Ishikawa (cell line): ENCODE data around the gene PARP14.

Experiments
- CEBPB ChIP-seq: IDR thresholded peaks from 2 replicates; pipeline ENCODE4 v1.6.1; 2012
- EP300 ChIP-seq: IDR thresholded peaks from 2 replicates; pipeline ENCODE4 v1.6.1; 2012; ENCODE audit warnings: borderline replicate concordance
- FOXM1 ChIP-seq: IDR thresholded peaks from 2 replicates; pipeline ENCODE4 v1.6.1; 2012; ENCODE audit warnings: low read depth, borderline replicate concordance
- MAX ChIP-seq: IDR thresholded peaks from 2 replicates; pipeline ENCODE4 v1.6.1; 2012
- RAD21 ChIP-seq: IDR thresholded peaks from 2 replicates; pipeline ENCODE4 v1.6.1; 2012; ENCODE audit warnings: low read depth
- REST ChIP-seq: IDR thresholded peaks from 2 replicates; pipeline ENCODE4 v1.6.1; 2012; ENCODE audit warnings: low read depth, mild to moderate bottlenecking
- TCF12 ChIP-seq: IDR thresholded peaks from 2 replicates; pipeline ENCODE4 v1.6.1; 2012; ENCODE audit warnings: low read depth
- YY1 ChIP-seq: IDR thresholded peaks from 2 replicates; pipeline ENCODE4 v1.6.1; 2012; ENCODE audit warnings: low read depth

GRCh38 chr3:122662505-122662904 lies 18.1 kb upstream of the PARP14 start:
- no peak for TF ChIP-seq EP300
- no peak for TF ChIP-seq RAD21
- no peak for TF ChIP-seq CEBPB
- TF ChIP-seq FOXM1: no peak
- TF ChIP-seq REST: no peak
- TF ChIP-seq MAX: no peak
- no peak for TF ChIP-seq YY1
- TF ChIP-seq TCF12: no peak
